RPMI7951 (cell line): ENCODE data around the gene PLPP7. TPM values are rescaled to one million over a fixed set of nuclear protein-coding genes. Genes with fewer than 3 reads are reported as not detected.

Experiments
- DNase-seq: peaks from one replicate; pipeline ENCODE4 v3.0.0-alpha.2; 2012; ENCODE audit warnings: low read depth
- total RNA-seq: library from RNA; depleted of rRNA; stranded (reverse); fragments of >200 nt; shearing (Covaris generic); gene quantifications from 2 replicates; pipeline ENCODE4 v1.2.3, GENCODE V29; 2014

Gene PLPP7
- total RNA-seq, 1 experiment from 2014 or later = 11.4 TPM

DNA sequence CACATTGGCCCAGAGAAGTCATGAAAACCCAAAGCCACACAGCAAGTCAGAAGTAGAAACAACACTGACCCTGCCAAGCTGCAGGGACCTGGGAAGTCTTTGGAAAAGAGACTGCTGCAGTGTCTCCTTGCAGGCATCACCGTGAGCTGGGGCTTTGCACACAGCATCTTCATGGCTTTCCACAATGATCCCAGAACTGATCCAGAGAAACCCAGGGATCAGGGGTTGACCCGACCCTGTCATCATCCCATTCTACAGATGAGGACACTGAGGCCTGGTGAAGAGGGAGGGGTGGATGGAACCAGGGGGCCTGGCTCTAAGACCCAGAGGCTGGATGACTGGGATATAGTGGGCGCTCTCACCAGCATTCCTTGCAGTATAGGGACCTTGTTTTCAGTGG, 8.9 kb upstream of the PLPP7 start:
- no peak for DNase-seq

- DNase-seq = no peak
These were observed 8.2 kb upstream of the PLPP7 start for GRCh38 chr9:131281119-131281965.

DNA sequence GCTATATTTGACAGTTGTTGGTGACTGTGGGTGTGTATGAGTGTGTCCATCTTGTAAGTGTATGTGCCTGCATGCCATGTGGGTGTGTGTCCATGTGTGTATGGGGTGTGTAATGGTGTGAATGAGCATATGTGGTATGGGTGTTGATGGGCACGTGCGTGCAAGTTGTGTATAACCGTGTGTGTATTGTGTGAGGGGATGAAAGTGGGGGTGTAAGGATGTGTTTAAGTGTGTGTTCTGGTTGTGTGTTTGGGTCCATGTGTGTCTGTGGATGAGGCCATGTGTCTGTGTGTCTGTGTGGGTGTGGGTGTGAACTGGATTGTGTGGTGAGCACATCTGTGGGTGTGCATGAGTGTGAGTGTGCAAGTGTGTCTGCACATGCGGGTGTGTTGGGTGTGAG, 7.3 kb upstream of the PLPP7 start:
- no peak for DNase-seq

DNA sequence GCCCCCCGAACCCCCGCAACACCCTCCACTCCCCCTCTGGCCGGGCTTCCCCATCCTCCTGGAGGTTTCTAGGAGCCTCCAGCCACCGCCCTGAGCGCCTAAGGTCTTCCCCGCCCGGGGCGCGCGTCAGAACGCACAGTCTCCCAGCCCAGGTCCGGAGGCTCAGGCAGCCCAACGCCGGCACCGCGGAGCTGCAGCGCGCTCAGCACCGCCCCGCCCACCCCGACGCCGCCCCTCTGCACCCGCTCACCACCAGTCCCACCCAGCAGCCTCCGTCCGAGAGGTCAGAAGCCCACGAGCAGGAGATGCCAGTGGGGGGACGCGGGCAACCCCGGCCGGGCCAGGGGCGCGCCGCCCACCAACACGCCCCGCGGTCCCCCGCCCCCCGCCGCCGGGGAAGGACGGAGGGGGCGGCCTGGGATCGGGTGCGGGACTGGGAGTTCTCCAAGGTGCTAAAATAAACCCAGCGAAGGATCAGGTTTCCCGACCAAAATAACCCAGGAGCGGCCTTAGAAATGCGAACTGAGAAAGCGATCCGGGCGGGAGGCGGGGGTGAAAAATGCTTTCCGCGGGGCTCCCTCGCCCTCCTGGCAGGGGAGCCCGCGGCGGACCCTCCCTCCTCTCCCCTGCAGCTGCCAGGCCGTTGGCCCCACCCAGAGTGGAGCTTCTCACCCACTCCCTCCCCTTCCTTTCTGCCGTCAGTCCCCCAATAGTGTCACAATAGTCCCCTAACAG, 6.7 kb upstream of the PLPP7 start:
- DNase-seq = no peak

DNA sequence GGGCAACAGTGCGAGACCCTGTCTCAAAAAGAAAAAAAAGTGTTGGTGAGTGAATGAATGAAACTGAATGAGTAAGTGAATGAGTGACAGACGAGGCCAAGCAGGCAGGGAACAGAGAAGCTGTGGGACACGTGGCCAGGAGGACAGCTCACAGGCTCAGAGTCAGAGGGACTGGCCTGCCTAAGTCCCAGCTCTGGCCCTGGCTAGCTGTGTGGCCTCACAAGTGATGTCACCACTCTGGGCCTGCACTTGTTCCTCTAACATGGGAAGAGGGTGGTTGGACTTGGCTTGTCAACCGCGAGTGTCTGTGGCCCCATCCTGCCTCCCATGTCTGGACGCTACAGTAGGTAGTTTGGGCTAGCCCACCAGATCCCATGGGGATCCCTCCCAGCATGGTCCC, 4.7 kb upstream of the PLPP7 start:
- no peak for DNase-seq

- DNase-seq = no peak
These were observed 2.2 kb upstream of the PLPP7 start for GRCh38 chr9:131287359-131287758.

GRCh38 chr9:131288217-131288616, 1.3 kb upstream of the PLPP7 start:
- DNase-seq = no peak

DNA sequence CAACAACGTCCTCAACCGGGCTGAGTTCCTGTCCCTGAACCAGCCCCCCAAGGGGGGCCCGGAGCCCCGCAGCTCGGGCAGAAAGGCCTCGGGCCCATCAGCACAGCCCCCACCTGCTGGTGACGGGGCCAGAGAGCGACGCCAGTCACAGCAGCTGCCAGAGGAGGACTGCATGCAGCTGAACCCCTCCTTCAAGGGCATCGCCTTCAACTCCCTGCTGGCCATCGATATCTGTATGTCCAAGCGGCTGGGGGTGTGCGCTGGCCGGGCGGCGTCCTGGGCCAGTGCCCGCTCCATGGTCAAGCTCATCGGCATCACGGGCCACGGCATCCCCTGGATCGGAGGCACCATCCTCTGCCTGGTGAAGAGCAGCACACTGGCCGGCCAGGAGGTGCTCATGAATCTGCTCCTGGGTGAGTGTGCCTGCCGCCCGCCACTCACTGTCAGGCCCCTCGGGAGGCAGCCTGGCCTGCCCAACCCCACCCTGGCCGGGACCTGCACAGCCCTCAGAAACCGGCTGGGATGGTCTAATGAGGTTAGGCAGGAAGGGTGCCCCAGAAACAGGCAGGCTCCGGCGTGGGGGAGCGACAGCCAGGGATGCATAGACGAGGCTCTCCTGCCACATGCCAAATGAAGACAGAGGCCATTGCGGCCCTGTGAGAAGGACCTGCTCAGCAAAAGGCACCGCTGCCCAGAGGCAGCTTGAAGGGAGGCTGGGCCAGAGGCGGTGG, 678 bp downstream of the PLPP7 start:
- DNase-seq = no peak

GRCh38 chr9:131290767-131291370, 1.3 kb downstream of the PLPP7 start:
- DNase-seq = no peak

GRCh38 chr9:131291795-131292315, 2.3 kb downstream of the PLPP7 start:
- no peak for DNase-seq

DNA sequence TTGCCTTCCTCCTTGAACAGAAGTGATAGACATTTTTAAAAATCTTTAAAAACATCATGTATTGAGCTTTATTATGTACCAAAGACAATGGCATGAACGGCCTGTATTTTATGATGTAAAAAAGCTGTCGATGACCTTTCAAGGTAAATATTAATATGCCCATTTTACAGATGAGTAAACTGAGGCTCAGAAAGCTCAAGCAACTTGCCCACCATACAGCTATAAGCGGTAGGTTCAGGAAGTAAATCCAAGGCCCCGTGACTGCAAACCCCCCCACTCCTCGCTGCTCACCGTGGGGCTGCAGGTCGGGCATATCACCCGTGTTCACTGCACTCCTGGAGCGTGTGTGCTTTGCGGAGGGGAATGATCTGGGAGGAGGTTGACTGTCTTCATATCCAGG, 3.4 kb downstream of the PLPP7 start:
- no peak for DNase-seq

- DNase-seq = no peak
These were observed 6.9 kb downstream of the PLPP7 start for GRCh38 chr9:131296460-131296859.

- DNase-seq = no peak
These were observed 7.5 kb downstream of the PLPP7 start for GRCh38 chr9:131296906-131297500.

GRCh38 chr9:131297903-131298302, 8.4 kb downstream of the PLPP7 start:
- peak; percentile 58 for DNase-seq

DNA sequence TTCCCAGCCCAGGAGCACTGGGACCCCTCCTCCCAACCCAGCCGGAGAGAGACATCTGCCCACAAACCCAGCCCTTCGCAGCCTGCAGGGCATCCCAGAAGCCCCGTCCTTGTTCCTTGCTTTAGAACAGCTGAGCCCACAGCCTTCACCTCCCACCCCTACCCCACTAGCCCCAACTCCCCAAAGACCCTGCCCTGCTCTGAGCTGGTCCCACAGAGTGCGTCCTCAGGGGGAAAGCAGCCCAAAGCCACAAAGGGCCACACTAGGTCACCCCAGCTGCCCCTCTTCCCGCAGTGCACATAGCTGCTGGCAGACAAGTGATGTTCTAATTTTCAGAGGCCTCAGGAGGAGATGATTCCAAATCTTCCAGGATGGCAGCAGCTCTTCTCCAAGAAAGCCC, 8.8 kb downstream of the PLPP7 start:
- no peak for DNase-seq

- DNase-seq = no peak
These were observed 9.3 kb downstream of the PLPP7 start for GRCh38 chr9:131298816-131299215.

DNA sequence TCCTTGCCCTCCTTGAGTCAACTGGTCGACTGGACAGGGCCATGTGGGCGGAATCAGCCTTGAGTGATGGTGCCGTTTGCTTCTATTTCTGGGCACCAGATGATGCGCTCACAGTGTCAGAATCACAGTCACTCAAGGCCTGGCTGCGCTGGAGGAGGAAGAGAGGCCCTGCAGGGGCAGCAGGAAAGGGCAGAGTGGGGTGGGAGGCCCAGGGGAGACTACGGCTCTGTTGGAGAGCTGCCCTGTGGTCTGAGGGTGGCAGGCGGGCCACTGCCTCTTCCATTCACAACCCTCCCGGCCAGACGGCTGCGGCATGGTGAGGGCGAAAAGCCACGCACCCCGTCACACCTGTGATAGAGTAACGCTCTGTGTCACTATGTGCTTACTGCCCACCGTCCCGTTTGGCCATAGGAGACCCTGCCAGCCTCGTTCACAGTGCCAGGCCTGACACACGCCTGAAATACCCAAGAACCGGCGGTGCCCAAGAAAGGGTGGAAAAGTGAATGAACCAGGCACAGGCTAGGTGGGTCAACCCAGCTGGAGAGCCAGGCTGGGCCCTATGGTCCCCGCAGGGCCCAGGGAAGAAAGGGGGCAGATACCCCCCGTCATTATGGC, 9.9 kb downstream of the PLPP7 start:
- DNase-seq = no peak

DNA sequence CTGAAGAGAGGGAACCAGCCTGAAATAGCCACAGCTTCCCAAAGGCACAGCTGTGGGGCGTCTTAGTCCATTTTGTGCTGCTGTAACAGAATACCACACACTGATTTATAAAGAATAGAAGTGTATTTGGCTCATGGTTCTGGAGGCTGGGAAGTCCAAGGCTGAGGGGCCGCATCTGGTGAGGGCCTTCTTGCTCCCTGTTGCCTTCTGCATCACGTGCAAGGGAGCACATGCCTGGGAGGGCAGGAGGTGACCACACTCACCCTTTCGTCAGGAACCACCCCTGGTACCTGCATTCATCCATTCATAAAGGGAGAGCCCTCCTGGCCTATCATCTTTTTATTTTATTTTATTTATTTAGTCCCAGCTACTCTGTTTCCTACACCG, 10.4 kb downstream of the PLPP7 start:
- DNase-seq = no peak

GRCh38 chr9:131300444-131300843, 10.9 kb downstream of the PLPP7 start:
- no peak for DNase-seq

DNA sequence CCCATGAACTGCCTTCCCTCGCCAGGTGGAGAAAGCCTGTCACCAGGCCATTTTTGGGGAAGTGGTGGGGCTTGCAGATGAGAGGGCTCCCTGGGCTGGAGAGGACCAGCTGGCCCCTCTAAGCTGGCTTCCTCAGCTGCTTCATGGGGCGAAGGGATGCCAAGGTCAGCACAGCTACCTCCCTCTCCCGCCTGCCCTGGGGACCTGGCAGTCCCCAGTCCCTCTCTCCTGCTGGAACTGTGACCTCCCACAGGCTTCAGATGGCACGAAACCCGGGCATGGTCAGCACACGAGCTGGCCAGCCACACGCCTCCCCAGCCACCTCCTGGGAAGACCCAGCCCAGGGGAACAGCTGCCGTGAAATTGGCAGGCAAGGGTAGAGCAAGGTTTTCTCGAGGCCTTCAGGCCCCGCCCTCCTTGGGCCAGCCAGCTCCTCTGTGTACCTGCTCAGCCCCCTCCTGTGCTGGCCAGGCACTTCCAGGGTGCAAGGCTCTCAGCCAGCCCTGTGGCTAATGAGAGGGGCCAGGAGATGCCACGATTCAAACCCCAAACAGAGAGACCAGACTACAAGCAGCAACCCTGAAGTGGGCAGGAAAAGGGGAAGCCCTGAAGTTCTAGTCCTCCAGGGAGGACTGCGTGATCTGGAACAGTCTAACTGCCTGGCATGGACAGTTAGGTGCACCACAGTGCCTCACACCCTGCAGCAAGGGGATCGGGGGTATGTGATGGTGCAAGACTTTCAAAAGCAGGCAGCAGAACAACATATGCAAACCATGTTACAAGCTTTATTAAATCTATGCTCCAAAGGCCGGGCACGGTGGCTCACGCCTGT, 12.9 kb downstream of the PLPP7 start:
- DNase-seq = no peak
